GM12892 (cell line): ENCODE measurements around the gene TRIM9.

Experiments used
- POLR2A ChIP-seq: IDR thresholded peaks from 2 replicates; pipeline ENCODE4 v1.6.1; 2011; ENCODE audit warnings: low read depth, low read length, control low read depth
- POLR2AphosphoS5 ChIP-seq: IDR thresholded peaks from 2 replicates; pipeline ENCODE4 v1.6.1; 2011; ENCODE audit warnings: low read depth, low read length, control low read depth
- TAF1 ChIP-seq: IDR thresholded peaks from 2 replicates; pipeline ENCODE4 v1.6.1; 2011; ENCODE audit warnings: low read depth, mild to moderate bottlenecking, control low read depth, low read length, borderline replicate concordance

DNA sequence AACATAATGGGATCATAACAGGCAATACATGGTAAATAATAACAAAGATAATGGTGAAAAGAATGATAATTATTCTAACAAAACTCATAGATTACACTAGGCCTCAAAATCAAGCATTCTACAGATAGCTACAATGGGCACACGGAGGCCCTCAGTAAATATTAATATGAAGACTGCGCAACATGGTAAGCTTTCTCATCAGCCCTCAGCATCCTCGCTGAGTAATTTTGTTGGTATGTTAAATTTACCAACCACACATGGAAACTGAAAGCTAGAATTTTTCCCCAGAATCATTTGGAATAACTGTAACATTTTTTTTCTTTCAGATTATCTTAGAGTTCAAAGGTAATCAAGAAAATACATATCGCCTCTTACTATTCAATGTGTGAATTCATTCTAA lies 76.4 kb downstream of the TRIM9 start:
- TF ChIP-seq POLR2A (no peak), TAF1 (no peak), POLR2AphosphoS5 (no peak)
